Large intestine (tissue), 3 donors: Measurements from ENCODE around the gene MTR. TPM values are rescaled to one million over a fixed set of nuclear protein-coding genes. Genes with fewer than 3 reads are reported as not detected.

ENCODE experiments used
- DNase-seq, 2 donors: peaks; one replicate each; pipeline versions ENCODE4 v3.0.0 to v3.0.0-alpha.2; 2013
- H3K27ac ChIP-seq: one replicate; pipeline ENCODE4 v1.5.1; 2013; ENCODE audit warnings: low read length
- H3K27me3 ChIP-seq: 2 replicates; pipeline ENCODE4 v1.6.1; 2013; ENCODE audit warnings: low read length; ENCODE audit not compliant: control insufficient read depth, insufficient read depth
- H3K36me3 ChIP-seq: 2 replicates; pipeline ENCODE4 v1.6.1; 2013; ENCODE audit warnings: low read length; ENCODE audit not compliant: control insufficient read depth, insufficient read depth
- H3K4me1 ChIP-seq: one replicate; pipeline ENCODE4 v1.6.1; 2013; ENCODE audit warnings: low read length; ENCODE audit not compliant: control insufficient read depth, insufficient read depth
- H3K4me3 ChIP-seq: one replicate; pipeline ENCODE4 v1.5.1; 2013; ENCODE audit warnings: low read length
- H3K9me3 ChIP-seq: one replicate; pipeline ENCODE4 v1.6.1; 2013; ENCODE audit warnings: mild to moderate bottlenecking, low read depth, low read length, moderate library complexity; ENCODE audit not compliant: control insufficient read depth
- WGBS: methylation state at CpG from one replicate; pipeline ENCODE4 v1.1.5; 2013; ENCODE audit warnings: low lambda C conversion rate; ENCODE audit not compliant: insufficient coverage; 5-methylcytosine and 5-hydroxymethylcytosine counted together
- polyA plus RNA-seq: library from polyadenylated mRNA; unstranded; fragments of 120-200 nt; gene quantifications from one replicate; pipeline ENCODE4 v1.2.1, GENCODE V29; 2013

Gene MTR
- polyA plus RNA-seq, 1 donor: 20.2 TPM

GRCh38 chr1:236861560-236862218 is 66.6 kb downstream of the MTR start:
- no peaks in the 10 kb centered on the region for H3K9me3 ChIP-seq
- peaks cover 55% of the 10 kb centered on the region for H3K36me3 ChIP-seq
- WGBS: 100% methylated on average over 1 of the region's 2 CpGs

GRCh38 chr1:236862219-236862591 is 67.1 kb downstream of the MTR start:
- Histone ChIP-seq H3K27ac (no peak overlapping the region), H3K36me3 (peaks cover 57% of the 10 kb centered on the region), H3K4me1 (peaks cover 6% of the 10 kb centered on the region), H3K27me3 (no peaks in the 10 kb centered on the region), H3K9me3 (no peaks in the 10 kb centered on the region), H3K4me3 (no peak overlapping the region)
- WGBS: no CpG with 5 or more reads among the region's 4 CpGs
- DNase-seq: no peak

More at GRCh38 chr1:236861560-236862218, 66.6 kb downstream of the MTR start:
- Histone ChIP-seq H3K27me3 (no peaks in the 10 kb centered on the region), H3K4me1 (peaks cover 6% of the 10 kb centered on the region), H3K27ac (no peak overlapping the region), H3K4me3 (no peak overlapping the region)
- DNase-seq: peak in 1 of 2 donors; percentile 35

- WGBS: no CpG with 5 or more reads among the region's 5 CpGs
- Histone ChIP-seq H3K9me3 (no peaks in the 10 kb centered on the region), H3K4me1 (peaks cover 6% of the 10 kb centered on the region), H3K36me3 (peaks cover 57% of the 10 kb centered on the region), H3K27me3 (no peaks in the 10 kb centered on the region), H3K27ac (no peak overlapping the region), H3K4me3 (no peak overlapping the region)
- no peak for DNase-seq
These were observed 67.6 kb downstream of the MTR start for GRCh38 chr1:236862615-236863211.

GRCh38 chr1:236864211-236864610 is 69.1 kb downstream of the MTR start:
- WGBS: 50% methylated on average over 2 of the region's 3 CpGs
- no peak overlapping the region for H3K27ac ChIP-seq

GRCh38 chr1:236864996-236865817 is 70.1 kb downstream of the MTR start:
- Histone ChIP-seq H3K4me3 (no peak overlapping the region), H3K27ac (no peak overlapping the region), H3K9me3 (no peaks in the 10 kb centered on the region), H3K4me1 (peaks cover 6% of the 10 kb centered on the region), H3K36me3 (peaks cover 51% of the 10 kb centered on the region), H3K27me3 (no peaks in the 10 kb centered on the region)
- no peak for DNase-seq
- WGBS: 100% methylated on average over 1 of the region's 3 CpGs

More at GRCh38 chr1:236864211-236864610, 69.1 kb downstream of the MTR start:
- H3K27me3 ChIP-seq: no peaks in the 10 kb centered on the region
- H3K4me3 ChIP-seq: no peak overlapping the region
- peaks cover 6% of the 10 kb centered on the region for H3K4me1 ChIP-seq
- peaks cover 51% of the 10 kb centered on the region for H3K36me3 ChIP-seq
- no peaks in the 10 kb centered on the region for H3K9me3 ChIP-seq
- no peak for DNase-seq

GRCh38 chr1:236865818-236866155 is 70.7 kb downstream of the MTR start:
- H3K27me3 ChIP-seq: no peaks in the 10 kb centered on the region
- no peak for DNase-seq
- H3K36me3 ChIP-seq: peaks cover 52% of the 10 kb centered on the region
- H3K4me3 ChIP-seq: no peak overlapping the region
- no peak overlapping the region for H3K27ac ChIP-seq
- no CpG with 5 or more reads among the region's 1 CpG for WGBS
- no peaks in the 10 kb centered on the region for H3K9me3 ChIP-seq
- peaks cover 6% of the 10 kb centered on the region for H3K4me1 ChIP-seq

- no peak overlapping the region for H3K4me3 ChIP-seq
- no peaks in the 10 kb centered on the region for H3K27me3 ChIP-seq
- no peak overlapping the region for H3K27ac ChIP-seq
- H3K36me3 ChIP-seq: peaks cover 46% of the 10 kb centered on the region
- 100% methylated on average over 1 of the region's 6 CpGs for WGBS
- H3K9me3 ChIP-seq: no peaks in the 10 kb centered on the region
- no peaks in the 10 kb centered on the region for H3K4me1 ChIP-seq
- DNase-seq: peak; percentile 35 to 48
These were observed 73.8 kb downstream of the MTR start for GRCh38 chr1:236868625-236869467.

- WGBS: no CpG with 5 or more reads among the region's 2 CpGs
- H3K4me1 ChIP-seq: no peaks in the 10 kb centered on the region
- no peaks in the 10 kb centered on the region for H3K9me3 ChIP-seq
- H3K27ac ChIP-seq: no peak overlapping the region
- H3K4me3 ChIP-seq: no peak overlapping the region
- H3K36me3 ChIP-seq: peaks cover 44% of the 10 kb centered on the region
- no peak for DNase-seq
- H3K27me3 ChIP-seq: no peaks in the 10 kb centered on the region
These were observed 74.8 kb downstream of the MTR start for GRCh38 chr1:236869911-236870310.

GRCh38 chr1:236870721-236871120 is 75.6 kb downstream of the MTR start:
- Histone ChIP-seq H3K4me3 (no peak overlapping the region), H3K27me3 (no peaks in the 10 kb centered on the region), H3K9me3 (no peaks in the 10 kb centered on the region), H3K4me1 (no peaks in the 10 kb centered on the region), H3K36me3 (peaks cover 50% of the 10 kb centered on the region), H3K27ac (no peak overlapping the region)
- no peak for DNase-seq
- 100% methylated on average over 5 of the region's 6 CpGs for WGBS

GRCh38 chr1:236872075-236872666 is 77.1 kb downstream of the MTR start:
- no peaks in the 10 kb centered on the region for H3K9me3 ChIP-seq
- no peaks in the 10 kb centered on the region for H3K4me1 ChIP-seq
- H3K27me3 ChIP-seq: no peaks in the 10 kb centered on the region
- no peak for DNase-seq
- H3K4me3 ChIP-seq: no peak overlapping the region
- H3K27ac ChIP-seq: no peak overlapping the region
- peaks cover 44% of the 10 kb centered on the region for H3K36me3 ChIP-seq
- WGBS: no CpG with 5 or more reads among the region's 5 CpGs
